ENCODE results near the gene THRAP3. TPM values are rescaled to one million over a fixed set of nuclear protein-coding genes. Genes with fewer than 3 reads are reported as not detected.

The THRAP3 gene
- total RNA-seq, 1 experiment from 2014 or later, result 55.7 TPM

- Histone ChIP-seq H3K36me3 (ENCODE audit: low read depth, low read length) (peaks cover 29% of the 10 kb centered on the region), H3K9ac (ENCODE audit: low read length) (peak overlapping the region; percentile 67), H3F3A (ENCODE audit: low read length, unreplicated experiment) (no peaks in the 10 kb centered on the region), H3K79me2 (ENCODE audit: low read length) (no peaks in the 10 kb centered on the region), H2AFZ (ENCODE audit: low read length) (0 out of 2 replicates have a peak overlapping the region, but pooled peaks have one; percentile 8), H3K4me2 (ENCODE audit: low read length) (peak overlapping the region; percentile 70), H4K20me1 (ENCODE audit: low read length) (no peaks in the 10 kb centered on the region), H3K4me3 (ENCODE audit: low read length) (no peak overlapping the region; the same call in 1 of the 2 replicates), H3K9me3 (ENCODE audit: low read length) (no peaks in the 10 kb centered on the region), H3K27ac (ENCODE audit: low read length) (peak overlapping the region; percentile 92), H3K4me1 (ENCODE audit: insufficient read depth, low read length) (peaks cover 49% of the 10 kb centered on the region), H3K9me2 (replicated peaks; ENCODE audit: low read length) (no peaks in the 10 kb centered on the region), H3K27me3 (ENCODE audit: low read length) (no peaks in the 10 kb centered on the region)
- TF ChIP-seq EZH2phosphoT487 (IDR thresholded peaks at IDR 0.05; ENCODE audit: borderline replicate concordance, low read length) (no peak), EZH2 (IDR thresholded peaks at IDR 0.05; ENCODE audit: low read length, unreplicated experiment) (no peak), CTCF (conservative IDR thresholded peaks at IDR 0.05; ENCODE audit: low read depth, low read length) (no peak)
- ChIA-PET POLR2A (ENCODE audit: unreplicated experiment) (interaction anchor here (1.3 kb wide), 1 partner anchor 36 kb away, joined by 15 read pairs; no protein-coding TSS in a partner anchor), CTCF (interaction anchor here (0.8 to 2.3 kb wide), 3 partner anchors 8 to 51 kb away, joined by 3 to 11 read pairs (median 4); no protein-coding TSS in a partner anchor)
- intact Hi-C loops (cut with micrococcal nuclease), result no loop called here
- no TSS peak for BruUV-seq (replicated peaks)
- DNase-seq, result peak; percentile 85
- peak; percentile 69 for ATAC-seq
Observed at GRCh38 chr1:36350659-36351226, 126.5 kb downstream of the THRAP3 start.

GRCh38 chr1:36351227-36351977 lies 127.2 kb downstream of the THRAP3 start:
- BruUV-seq (replicated peaks), result no TSS peak
- peak overlapping the region; percentile 92 for H3K27ac ChIP-seq (ENCODE audit: low read length)
- POLR2A ChIA-PET (ENCODE audit: unreplicated experiment), result interaction anchor here (1.3 kb wide), 1 partner anchor 35 kb away, joined by 15 read pairs; no protein-coding TSS in a partner anchor
- H3K9me2 ChIP-seq (replicated peaks; ENCODE audit: low read length), result no peaks in the 10 kb centered on the region
- H3K4me2 ChIP-seq (ENCODE audit: low read length), result peak overlapping the region; percentile 70
- H3K36me3 ChIP-seq (ENCODE audit: low read depth, low read length), result peaks cover 26% of the 10 kb centered on the region
- H3K9ac ChIP-seq (ENCODE audit: low read length), result peak overlapping the region; percentile 67
- no peaks in the 10 kb centered on the region for H3K79me2 ChIP-seq (ENCODE audit: low read length)
- no peaks in the 10 kb centered on the region for H3F3A ChIP-seq (ENCODE audit: low read length, unreplicated experiment)
- H3K9me3 ChIP-seq (ENCODE audit: low read length), result no peaks in the 10 kb centered on the region
- H3K4me3 ChIP-seq (ENCODE audit: low read length), result no peak overlapping the region; the same call in 1 of the 2 replicates
- DNase-seq (peak; percentile 91), ATAC-seq (peak; percentile 68)
- intact Hi-C loops (cut with micrococcal nuclease), result no loop called here
- H3K4me1 ChIP-seq (ENCODE audit: insufficient read depth, low read length), result peaks cover 49% of the 10 kb centered on the region
- no peaks in the 10 kb centered on the region for H4K20me1 ChIP-seq (ENCODE audit: low read length)
- H3K27me3 ChIP-seq (ENCODE audit: low read length), result no peaks in the 10 kb centered on the region
- H2AFZ ChIP-seq (ENCODE audit: low read length), result 0 out of 2 replicates have a peak overlapping the region, but pooled peaks have one; percentile 8
- TF ChIP-seq CTCF (conservative IDR thresholded peaks at IDR 0.05; ENCODE audit: low read depth, low read length) (peak; percentile 21; the same call in 1 of the 2 replicates), EZH2phosphoT487 (IDR thresholded peaks at IDR 0.05; ENCODE audit: borderline replicate concordance, low read length) (no peak)
- CTCF ChIA-PET, result interaction anchor here (0.8 to 2.3 kb wide), 3 partner anchors 8 to 51 kb away, joined by 3 to 11 read pairs (median 4); no protein-coding TSS in a partner anchor

Data from PC-3 (cell line).